DND-41 (cell line): ENCODE measurements around the gene PLEKHO2.

Source experiments
- ATAC-seq: fragments of 200-7000 bp; cut with Tn5 transposase; 3 replicates; pipeline ENCODE4 v1.9.1; 2021; ENCODE audit warnings: low read depth; ENCODE audit not compliant: insufficient read depth
- DNase-seq: peaks from one replicate; pipeline ENCODE4 v3.0.0-alpha.2; 2020
- H2AFZ ChIP-seq: 2 replicates; pipeline ENCODE4 v1.6.0; 2012; ENCODE audit warnings: low read depth, low read length
- H3K27ac ChIP-seq: 2 replicates; pipeline ENCODE4 v1.5.1; 2012; ENCODE audit warnings: low read length, inconsistent platforms
- H3K27me3 ChIP-seq: fragments of 200-600 bp; sonication (generic); 2 replicates; pipeline ENCODE4 v1.6.0; 2012; ENCODE audit warnings: low read length, mild to moderate bottlenecking, inconsistent platforms; ENCODE audit not compliant: insufficient read depth, poor library complexity
- H3K36me3 ChIP-seq: 2 replicates; pipeline ENCODE4 v1.5.1; 2012; ENCODE audit warnings: low read length, inconsistent platforms; ENCODE audit not compliant: insufficient read depth
- H3K4me1 ChIP-seq: 2 replicates; pipeline ENCODE4 v1.5.1; 2012; ENCODE audit warnings: mild to moderate bottlenecking, low read length; ENCODE audit not compliant: insufficient read depth
- H3K4me2 ChIP-seq: 2 replicates; pipeline ENCODE4 v1.6.0; 2012; ENCODE audit warnings: mild to moderate bottlenecking, moderate library complexity, low read length, inconsistent platforms; ENCODE audit not compliant: insufficient read depth
- H3K4me3 ChIP-seq, 2 experiments: fragments of 200-600 bp in 1 of 2; shearing (Covaris generic) in 1 of 2; 2 replicates each; pipeline ENCODE4 v1.5.1; 2012 to 2016; ENCODE audit warnings: inconsistent platforms in 2 of 2, low read length in 2 of 2, mild to moderate bottlenecking in 2 of 2, low read depth in 1 of 2, moderate library complexity in 1 of 2
- H3K79me2 ChIP-seq: 2 replicates; pipeline ENCODE4 v1.6.0; 2012; ENCODE audit warnings: low read length, inconsistent platforms; ENCODE audit not compliant: insufficient read depth
- H3K9ac ChIP-seq: 2 replicates; pipeline ENCODE4 v1.6.0; 2012; ENCODE audit warnings: low read depth, mild to moderate bottlenecking, inconsistent platforms, low read length, moderate library complexity
- H3K9me3 ChIP-seq: 2 replicates; pipeline ENCODE4 v1.5.1; 2012; ENCODE audit warnings: low read length, moderate library complexity, mild to moderate bottlenecking, inconsistent platforms; ENCODE audit not compliant: insufficient read depth, severe bottlenecking
- H4K20me1 ChIP-seq: 2 replicates; pipeline ENCODE4 v1.6.0; 2012; ENCODE audit warnings: low read length; ENCODE audit not compliant: insufficient read depth
- EZH2 ChIP-seq: IDR thresholded peaks from 3 replicates; pipeline ENCODE4 v1.6.1; 2012; ENCODE audit warnings: borderline replicate concordance, low read depth, mild to moderate bottlenecking, moderate library complexity, low read length, inconsistent platforms; ENCODE audit not compliant: severe bottlenecking
- TF ChIP-seq, protein P1 (sequence below): IDR thresholded peaks from 2 replicates; pipeline ENCODE4 v1.5.1; 2012; ENCODE audit warnings: borderline replicate concordance, low read length, moderate library complexity, mild to moderate bottlenecking; ENCODE audit not compliant: poor library complexity, severe bottlenecking; ENCODE audit errors: extremely low read depth

Gene PLEKHO2

GRCh38 chr15:64905941-64906340 lies 64.2 kb downstream of the PLEKHO2 start:
- Histone ChIP-seq H3K9me3 (no peaks in the 10 kb centered on the region), H3K4me3 (no peak overlapping the region), H3K36me3 (no peaks in the 10 kb centered on the region), H2AFZ (no peak overlapping the region), H3K4me1 (peaks cover 3% of the 10 kb centered on the region), H3K9ac (no peak overlapping the region), H3K79me2 (no peaks in the 10 kb centered on the region), H3K4me2 (no peak overlapping the region), H3K27ac (no peak overlapping the region), H3K27me3 (no peaks in the 10 kb centered on the region), H4K20me1 (no peaks in the 10 kb centered on the region)
- no peak for DNase-seq
- no peak for TF ChIP-seq EZH2
- TF ChIP-seq, protein P1, sequence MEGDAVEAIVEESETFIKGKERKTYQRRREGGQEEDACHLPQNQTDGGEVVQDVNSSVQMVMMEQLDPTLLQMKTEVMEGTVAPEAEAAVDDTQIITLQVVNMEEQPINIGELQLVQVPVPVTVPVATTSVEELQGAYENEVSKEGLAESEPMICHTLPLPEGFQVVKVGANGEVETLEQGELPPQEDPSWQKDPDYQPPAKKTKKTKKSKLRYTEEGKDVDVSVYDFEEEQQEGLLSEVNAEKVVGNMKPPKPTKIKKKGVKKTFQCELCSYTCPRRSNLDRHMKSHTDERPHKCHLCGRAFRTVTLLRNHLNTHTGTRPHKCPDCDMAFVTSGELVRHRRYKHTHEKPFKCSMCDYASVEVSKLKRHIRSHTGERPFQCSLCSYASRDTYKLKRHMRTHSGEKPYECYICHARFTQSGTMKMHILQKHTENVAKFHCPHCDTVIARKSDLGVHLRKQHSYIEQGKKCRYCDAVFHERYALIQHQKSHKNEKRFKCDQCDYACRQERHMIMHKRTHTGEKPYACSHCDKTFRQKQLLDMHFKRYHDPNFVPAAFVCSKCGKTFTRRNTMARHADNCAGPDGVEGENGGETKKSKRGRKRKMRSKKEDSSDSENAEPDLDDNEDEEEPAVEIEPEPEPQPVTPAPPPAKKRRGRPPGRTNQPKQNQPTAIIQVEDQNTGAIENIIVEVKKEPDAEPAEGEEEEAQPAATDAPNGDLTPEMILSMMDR: no peak
- ATAC-seq: no peak

DNA sequence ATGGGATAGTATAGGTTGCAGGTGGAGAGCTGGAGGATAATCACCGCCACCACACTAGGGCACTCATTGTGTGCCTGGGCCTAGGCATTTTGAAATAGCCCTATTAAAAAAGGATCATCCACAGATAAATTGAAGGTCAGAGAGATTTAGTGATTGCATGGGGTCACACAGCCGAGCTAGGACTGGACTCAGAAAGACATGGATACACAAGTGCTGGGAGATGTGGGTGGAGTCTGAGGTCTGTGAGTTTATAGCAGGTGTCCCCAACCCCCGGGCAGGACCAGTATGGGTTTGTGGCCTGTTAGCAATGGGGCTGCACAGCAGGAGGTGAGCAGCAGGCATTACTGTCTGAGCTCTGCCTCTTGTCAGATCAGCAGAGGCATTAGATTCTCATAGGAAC lies 64.7 kb downstream of the PLEKHO2 start:
- Histone ChIP-seq H4K20me1 (no peaks in the 10 kb centered on the region), H2AFZ (no peak overlapping the region), H3K4me2 (no peak overlapping the region), H3K9ac (no peak overlapping the region), H3K4me3 (no peak overlapping the region), H3K9me3 (no peaks in the 10 kb centered on the region), H3K36me3 (no peaks in the 10 kb centered on the region), H3K79me2 (no peaks in the 10 kb centered on the region), H3K4me1 (peaks cover 7% of the 10 kb centered on the region), H3K27me3 (no peaks in the 10 kb centered on the region), H3K27ac (no peak overlapping the region)
- ATAC-seq (no peak), DNase-seq (no peak)
- TF ChIP-seq, protein P1: no peak
- no peak for TF ChIP-seq EZH2

- no peak for TF ChIP-seq EZH2
- TF ChIP-seq, protein P1: no peak
- Histone ChIP-seq H3K27ac (no peak overlapping the region), H3K79me2 (no peaks in the 10 kb centered on the region), H3K9ac (no peak overlapping the region), H3K36me3 (no peaks in the 10 kb centered on the region), H3K4me2 (no peak overlapping the region), H3K27me3 (no peaks in the 10 kb centered on the region), H3K9me3 (no peaks in the 10 kb centered on the region), H3K4me1 (peaks cover 21% of the 10 kb centered on the region), H3K4me3 (no peak overlapping the region), H2AFZ (no peak overlapping the region), H4K20me1 (no peaks in the 10 kb centered on the region)
- DNase-seq: no peak
- no peak for ATAC-seq
Measured at GRCh38 chr15:64907991-64908390, 66.3 kb downstream of the PLEKHO2 start.

GRCh38 chr15:64909546-64909945 lies 67.8 kb downstream of the PLEKHO2 start:
- no peak for TF ChIP-seq EZH2
- TF ChIP-seq, protein P1: no peak
- Histone ChIP-seq H3K36me3 (no peaks in the 10 kb centered on the region), H3K27me3 (no peaks in the 10 kb centered on the region), H3K4me1 (peaks cover 21% of the 10 kb centered on the region), H2AFZ (no peak overlapping the region), H3K4me2 (no peak overlapping the region), H3K9me3 (no peaks in the 10 kb centered on the region), H3K4me3 (no peak overlapping the region), H4K20me1 (no peaks in the 10 kb centered on the region), H3K27ac (no peak overlapping the region), H3K9ac (no peak overlapping the region), H3K79me2 (no peaks in the 10 kb centered on the region)
- no peak for DNase-seq
- no peak for ATAC-seq
